Measurements from ENCODE around the gene SLC2A11.

The SLC2A11 gene

GRCh38 chr22:23857606-23858483 is at the start of gene SLC2A11:
Gene SLC2A11 (plus strand): TSS chr22:23857875. CDS start chr22:23858000, 125 bp downstream.
- peak; percentile 93 to 95 for DNase-seq

- DNase-seq: no peak
Measured at GRCh38 chr22:23812378-23812777, 45.3 kb upstream of the SLC2A11 start.

- no peak for DNase-seq
Measured at GRCh38 chr22:23815541-23816155, 42.0 kb upstream of the SLC2A11 start.

- no peak for DNase-seq
Measured at GRCh38 chr22:23816156-23816976, 41.3 kb upstream of the SLC2A11 start.

- DNase-seq: no peak
Measured at GRCh38 chr22:23817146-23817545, 40.5 kb upstream of the SLC2A11 start.

GRCh38 chr22:23818541-23818940 is 39.1 kb upstream of the SLC2A11 start:
- DNase-seq: no peak

GRCh38 chr22:23820748-23821211 is 36.9 kb upstream of the SLC2A11 start:
- no peak for DNase-seq

GRCh38 chr22:23822101-23822671 is 35.5 kb upstream of the SLC2A11 start:
- no peak for DNase-seq

GRCh38 chr22:23823331-23823791 is 34.3 kb upstream of the SLC2A11 start:
- DNase-seq: no peak

- no peak for DNase-seq
Measured at GRCh38 chr22:23824476-23825245, 33.0 kb upstream of the SLC2A11 start.

- no peak for DNase-seq
Measured at GRCh38 chr22:23825246-23825905, 32.3 kb upstream of the SLC2A11 start.

- no peak for DNase-seq
Measured at GRCh38 chr22:23826510-23827350, 30.9 kb upstream of the SLC2A11 start.

GRCh38 chr22:23827351-23827995 is 30.2 kb upstream of the SLC2A11 start:
- no peak for DNase-seq

- no peak for DNase-seq
Measured at GRCh38 chr22:23828800-23829680, 28.6 kb upstream of the SLC2A11 start.

- DNase-seq: no peak
Measured at GRCh38 chr22:23829845-23830372, 27.8 kb upstream of the SLC2A11 start.

- no peak for DNase-seq
Measured at GRCh38 chr22:23831261-23831660, 26.4 kb upstream of the SLC2A11 start.

GRCh38 chr22:23831781-23832180 is 25.9 kb upstream of the SLC2A11 start:
- DNase-seq: no peak

GRCh38 chr22:23832226-23833016 is 25.3 kb upstream of the SLC2A11 start:
- DNase-seq: no peak
